H9 (cell line): ENCODE measurements around the gene OSBPL2. TPM values are rescaled to one million over a fixed set of nuclear protein-coding genes. Genes with fewer than 3 reads are reported as not detected.

Experiments
- DNase-seq: peaks from one replicate; pipeline ENCODE4 v3.0.0-alpha.2; 2017
- H2AFZ ChIP-seq: one replicate; pipeline ENCODE4 v1.6.1; 2013; ENCODE audit warnings: mild to moderate bottlenecking, low read length, control low read depth, moderate library complexity
- H2AK5ac ChIP-seq: 2 replicates; pipeline ENCODE4 v1.6.1; 2013; ENCODE audit warnings: low read length, control low read depth, mixed read lengths; ENCODE audit not compliant: insufficient read length
- H2BK120ac ChIP-seq: one replicate; pipeline ENCODE4 v1.6.1; 2013; ENCODE audit warnings: low read depth, mild to moderate bottlenecking, low read length, control low read depth, inconsistent platforms; ENCODE audit not compliant: poor library complexity, severe bottlenecking
- H2BK12ac ChIP-seq: 2 replicates; pipeline ENCODE4 v1.6.1; 2013; ENCODE audit warnings: low read length, control low read depth, mixed read lengths, low read depth; ENCODE audit not compliant: insufficient read length
- H2BK15ac ChIP-seq: 2 replicates; pipeline ENCODE4 v1.6.1; 2013; ENCODE audit warnings: low read depth, low read length, control low read depth
- H2BK20ac ChIP-seq: one replicate; pipeline ENCODE4 v1.6.1; 2013; ENCODE audit warnings: low read depth, mild to moderate bottlenecking, low read length, control low read depth, inconsistent platforms; ENCODE audit not compliant: poor library complexity, severe bottlenecking
- H2BK5ac ChIP-seq: 2 replicates; pipeline ENCODE4 v1.6.1; 2013; ENCODE audit warnings: low read length, control low read depth, mixed read lengths; ENCODE audit not compliant: insufficient read length
- H3K14ac ChIP-seq: 2 replicates; pipeline ENCODE4 v1.6.1; 2013; ENCODE audit warnings: low read length, control low read depth; ENCODE audit not compliant: insufficient read depth
- H3K18ac ChIP-seq: 2 replicates; pipeline ENCODE4 v1.6.1; 2013; ENCODE audit warnings: low read depth, mild to moderate bottlenecking, mixed read lengths, low read length, control low read depth; ENCODE audit not compliant: insufficient read length
- H3K23ac ChIP-seq: 2 replicates; pipeline ENCODE4 v1.6.1; 2013; ENCODE audit warnings: low read length, control low read depth, mixed read lengths, low read depth; ENCODE audit not compliant: insufficient read length
- H3K23me2 ChIP-seq: 2 replicates; pipeline ENCODE4 v1.6.1; 2013; ENCODE audit warnings: low read depth, mild to moderate bottlenecking, mixed read lengths, low read length, control low read depth; ENCODE audit not compliant: insufficient read length, poor library complexity, severe bottlenecking
- H3K27ac ChIP-seq: 2 replicates; pipeline ENCODE4 v1.5.1; 2013; ENCODE audit warnings: low read length, control low read depth, mixed read lengths, low read depth; ENCODE audit not compliant: insufficient read length
- H3K27me3 ChIP-seq: 2 replicates; pipeline ENCODE4 v1.6.1; 2013; ENCODE audit warnings: low read length, control low read depth, inconsistent platforms; ENCODE audit not compliant: insufficient read depth
- H3K4ac ChIP-seq: 2 replicates; pipeline ENCODE4 v1.6.1; 2013; ENCODE audit warnings: low read depth, mild to moderate bottlenecking, control low read depth, inconsistent platforms, low read length, moderate library complexity
- H3K4me1 ChIP-seq: 2 replicates; pipeline ENCODE4 v1.6.1; 2013; ENCODE audit warnings: low read length, control low read depth, inconsistent platforms; ENCODE audit not compliant: insufficient read depth
- H3K4me2 ChIP-seq: 2 replicates; pipeline ENCODE4 v1.6.1; 2013; ENCODE audit warnings: low read length, control low read depth, mixed read lengths; ENCODE audit not compliant: insufficient read length, insufficient read depth
- H3K56ac ChIP-seq: 2 replicates; pipeline ENCODE4 v1.6.1; 2013; ENCODE audit warnings: low read depth, mild to moderate bottlenecking, mixed read lengths, low read length, control low read depth; ENCODE audit not compliant: insufficient read length
- H3K79me1 ChIP-seq: 2 replicates; pipeline ENCODE4 v1.6.1; 2013; ENCODE audit warnings: low read depth, mild to moderate bottlenecking, moderate library complexity, low read length, control low read depth, inconsistent platforms; ENCODE audit not compliant: insufficient read depth, poor library complexity, severe bottlenecking
- H3K79me2 ChIP-seq: 2 replicates; pipeline ENCODE4 v1.6.1; 2013; ENCODE audit warnings: low read length, control low read depth, inconsistent platforms; ENCODE audit not compliant: insufficient read depth
- H3K9ac ChIP-seq: 2 replicates; pipeline ENCODE4 v1.6.1; 2013; ENCODE audit warnings: low read length, control low read depth, mixed read lengths; ENCODE audit not compliant: insufficient read length; ENCODE audit errors: extremely low read depth
- H3K9me3 ChIP-seq: one replicate; pipeline ENCODE4 v1.6.1; 2013; ENCODE audit warnings: low read depth, low read length, inconsistent platforms; ENCODE audit not compliant: control insufficient read depth
- H3T11ph ChIP-seq: one replicate; pipeline ENCODE4 v1.6.1; 2013; ENCODE audit warnings: mild to moderate bottlenecking, low read length, control low read depth, inconsistent platforms
- H4K20me1 ChIP-seq: one replicate; pipeline ENCODE4 v1.6.1; 2013; ENCODE audit not compliant: control insufficient read depth, insufficient read length, insufficient read depth
- H4K5ac ChIP-seq: 2 replicates; pipeline ENCODE4 v1.6.1; 2013; ENCODE audit warnings: low read depth, mild to moderate bottlenecking, mixed read lengths, low read length, control low read depth; ENCODE audit not compliant: insufficient read length
- H4K8ac ChIP-seq: replicated peaks from 2 replicates; pipeline ENCODE4 v1.6.1; 2013; ENCODE audit warnings: low read length, control low read depth, mixed read lengths, low read depth; ENCODE audit not compliant: insufficient read length
- H4K91ac ChIP-seq: 2 replicates; pipeline ENCODE4 v1.6.1; 2013; ENCODE audit warnings: low read depth, mild to moderate bottlenecking, moderate library complexity, mixed read lengths, low read length, control low read depth; ENCODE audit not compliant: insufficient read length
- H3K27ac Mint-ChIP-seq, 3 experiments: 2 replicates in 2 of 3; 3 replicates in 1 of 3; pipeline ENCODE4 v1.8.0; 2020 to 2021; ENCODE audit warnings: mixed read lengths in 3 of 3, mild to moderate bottlenecking in 1 of 3, moderate library complexity in 1 of 3
- H3K27me3 Mint-ChIP-seq: 2 replicates; pipeline ENCODE4 v1.8.0; 2021; ENCODE audit warnings: low read depth, mild to moderate bottlenecking, moderate library complexity, mixed read lengths
- H3K36me3 Mint-ChIP-seq, 3 experiments: 2 replicates in 2 of 3; 3 replicates in 1 of 3; pipeline ENCODE4 v1.8.0; 2020 to 2021; ENCODE audit warnings: low read depth in 3 of 3, mixed read lengths in 3 of 3; ENCODE audit not compliant: insufficient read depth in 1 of 3
- H3K4me1 Mint-ChIP-seq, 2 experiments: 2 replicates each; pipeline ENCODE4 v1.8.0; 2020; ENCODE audit warnings: mixed read lengths in 2 of 2
- H3K4me3 Mint-ChIP-seq, 2 experiments: 2 replicates in 1 of 2; 3 replicates in 1 of 2; pipeline ENCODE4 v1.8.0; 2020 to 2021; ENCODE audit warnings: mild to moderate bottlenecking in 2 of 2, mixed read lengths in 2 of 2, moderate library complexity in 1 of 2
- H3K9me3 Mint-ChIP-seq, 2 experiments: 2 replicates in 1 of 2; 3 replicates in 1 of 2; pipeline ENCODE4 v1.8.0; 2020; ENCODE audit warnings: mild to moderate bottlenecking in 2 of 2, mixed read lengths in 2 of 2, moderate library complexity in 1 of 2
- WGBS: extraction: QIAGEN DNeasy Blood & Tissue Kit; methylation state at CpG from one replicate; pipeline ENCODE4 v1.1.7; 2013; ENCODE audit warnings: missing lambda C conversion rate, low lambda C conversion rate, mixed read lengths; ENCODE audit not compliant: insufficient read length; ENCODE audit errors: extremely low coverage; 5-methylcytosine and 5-hydroxymethylcytosine counted together
- total RNA-seq: library from RNA; stranded (reverse); gene quantifications from 2 replicates; pipeline ENCODE4 v1.2.1, GENCODE V29; 2021
- TF ChIP-seq, protein P1 (sequence below): fragments of 200-600 bp; sonication (generic); conservative IDR thresholded peaks from 3 replicates; pipeline ENCODE4 v1.8.0; 2021; ENCODE audit warnings: antibody characterized with exemption, mild to moderate bottlenecking

The OSBPL2 gene
- total RNA-seq, 1 experiment from 2014 or later, result 47.3 TPM

DNA sequence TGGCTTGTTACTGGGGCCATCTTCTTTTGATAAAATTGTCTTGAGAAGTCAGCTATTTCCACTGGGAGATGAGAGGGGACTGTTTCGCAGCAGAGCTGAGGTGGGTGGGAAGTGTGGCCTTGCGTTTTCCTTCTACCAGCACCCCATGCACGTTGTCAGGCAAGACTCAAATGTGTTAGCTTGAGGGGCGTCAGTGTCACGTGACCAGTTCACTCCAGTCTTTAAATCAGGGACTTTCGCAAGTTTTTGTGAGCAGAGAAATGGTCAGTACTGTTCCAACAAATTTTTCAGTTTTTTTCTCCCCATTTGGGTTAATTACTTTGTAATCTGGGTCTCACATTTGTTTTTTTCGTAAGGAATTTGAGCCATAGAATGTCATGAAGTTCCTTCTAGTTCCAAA is 43.8 kb downstream of the OSBPL2 start:
- no CpG with 5 or more reads among the region's 7 CpGs for WGBS
- no peak overlapping the region for H4K91ac ChIP-seq
- H4K20me1 ChIP-seq, result no peaks in the 10 kb centered on the region
- no peaks in the 10 kb centered on the region for H3K79me2 ChIP-seq
- no peak overlapping the region for H4K5ac ChIP-seq
- no peaks in the 10 kb centered on the region for H3K4me1 Mint-ChIP-seq
- no peak overlapping the region for H3K27ac ChIP-seq
- H3K27me3 ChIP-seq, result no peaks in the 10 kb centered on the region
- H3K23me2 ChIP-seq, result no peaks in the 10 kb centered on the region
- H3K27me3 Mint-ChIP-seq, result no peaks in the 10 kb centered on the region
- H2AK5ac ChIP-seq, result no peak overlapping the region
- H2BK120ac ChIP-seq, result no peak overlapping the region
- TF ChIP-seq, protein P1, sequence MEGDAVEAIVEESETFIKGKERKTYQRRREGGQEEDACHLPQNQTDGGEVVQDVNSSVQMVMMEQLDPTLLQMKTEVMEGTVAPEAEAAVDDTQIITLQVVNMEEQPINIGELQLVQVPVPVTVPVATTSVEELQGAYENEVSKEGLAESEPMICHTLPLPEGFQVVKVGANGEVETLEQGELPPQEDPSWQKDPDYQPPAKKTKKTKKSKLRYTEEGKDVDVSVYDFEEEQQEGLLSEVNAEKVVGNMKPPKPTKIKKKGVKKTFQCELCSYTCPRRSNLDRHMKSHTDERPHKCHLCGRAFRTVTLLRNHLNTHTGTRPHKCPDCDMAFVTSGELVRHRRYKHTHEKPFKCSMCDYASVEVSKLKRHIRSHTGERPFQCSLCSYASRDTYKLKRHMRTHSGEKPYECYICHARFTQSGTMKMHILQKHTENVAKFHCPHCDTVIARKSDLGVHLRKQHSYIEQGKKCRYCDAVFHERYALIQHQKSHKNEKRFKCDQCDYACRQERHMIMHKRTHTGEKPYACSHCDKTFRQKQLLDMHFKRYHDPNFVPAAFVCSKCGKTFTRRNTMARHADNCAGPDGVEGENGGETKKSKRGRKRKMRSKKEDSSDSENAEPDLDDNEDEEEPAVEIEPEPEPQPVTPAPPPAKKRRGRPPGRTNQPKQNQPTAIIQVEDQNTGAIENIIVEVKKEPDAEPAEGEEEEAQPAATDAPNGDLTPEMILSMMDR, result no peak
- H3T11ph ChIP-seq, result no peak overlapping the region
- H2AFZ ChIP-seq, result no peak overlapping the region
- no peak overlapping the region for H4K8ac ChIP-seq
- 0 out of 7 replicates have a peak overlapping the region, but pooled peaks of 1 of the 3 experiments have one; percentile 49 for H3K27ac Mint-ChIP-seq
- H3K18ac ChIP-seq, result no peak overlapping the region
- H2BK5ac ChIP-seq, result no peak overlapping the region
- DNase-seq, result no peak
- H3K9me3 Mint-ChIP-seq, result no peaks in the 10 kb centered on the region
- no peak overlapping the region for H3K4me2 ChIP-seq
- peaks cover 15 to 69% (median 66%) of the 10 kb centered on the region in 3 experiments; a peak in 6 of 7 replicates for H3K36me3 Mint-ChIP-seq
- H3K14ac ChIP-seq, result no peak overlapping the region
- H3K9ac ChIP-seq, result no peak overlapping the region
- H2BK20ac ChIP-seq, result no peak overlapping the region
- H3K23ac ChIP-seq, result no peak overlapping the region
- H3K79me1 ChIP-seq, result no peaks in the 10 kb centered on the region
- no peak overlapping the region for H3K4me3 Mint-ChIP-seq
- H3K56ac ChIP-seq, result no peak overlapping the region
- no peak overlapping the region for H2BK12ac ChIP-seq
- no peak overlapping the region for H3K4ac ChIP-seq
- no peak overlapping the region for H2BK15ac ChIP-seq
- H3K9me3 ChIP-seq, result no peaks in the 10 kb centered on the region
- no peaks in the 10 kb centered on the region for H3K4me1 ChIP-seq
